NCI-H82 treated with DMSO at 0.1 percent for 48 hours (cell line): ENCODE results near the gene SLC44A1.

Source experiments
- DNase-seq: peaks from one replicate; lab custom pipeline; 2025; ENCODE audit not compliant: unreplicated experiment; lab: John Stamatoyannopoulos, UW

The SLC44A1 gene

GRCh38 chr9:105297442-105298075 lies 53.1 kb downstream of the SLC44A1 start:
- no peak for DNase-seq

GRCh38 chr9:105299190-105299854 lies 54.9 kb downstream of the SLC44A1 start:
- no peak for DNase-seq

GRCh38 chr9:105302728-105303127 lies 58.3 kb downstream of the SLC44A1 start:
- DNase-seq: no peak

GRCh38 chr9:105305856-105306255 lies 61.4 kb downstream of the SLC44A1 start:
- DNase-seq: no peak

DNA sequence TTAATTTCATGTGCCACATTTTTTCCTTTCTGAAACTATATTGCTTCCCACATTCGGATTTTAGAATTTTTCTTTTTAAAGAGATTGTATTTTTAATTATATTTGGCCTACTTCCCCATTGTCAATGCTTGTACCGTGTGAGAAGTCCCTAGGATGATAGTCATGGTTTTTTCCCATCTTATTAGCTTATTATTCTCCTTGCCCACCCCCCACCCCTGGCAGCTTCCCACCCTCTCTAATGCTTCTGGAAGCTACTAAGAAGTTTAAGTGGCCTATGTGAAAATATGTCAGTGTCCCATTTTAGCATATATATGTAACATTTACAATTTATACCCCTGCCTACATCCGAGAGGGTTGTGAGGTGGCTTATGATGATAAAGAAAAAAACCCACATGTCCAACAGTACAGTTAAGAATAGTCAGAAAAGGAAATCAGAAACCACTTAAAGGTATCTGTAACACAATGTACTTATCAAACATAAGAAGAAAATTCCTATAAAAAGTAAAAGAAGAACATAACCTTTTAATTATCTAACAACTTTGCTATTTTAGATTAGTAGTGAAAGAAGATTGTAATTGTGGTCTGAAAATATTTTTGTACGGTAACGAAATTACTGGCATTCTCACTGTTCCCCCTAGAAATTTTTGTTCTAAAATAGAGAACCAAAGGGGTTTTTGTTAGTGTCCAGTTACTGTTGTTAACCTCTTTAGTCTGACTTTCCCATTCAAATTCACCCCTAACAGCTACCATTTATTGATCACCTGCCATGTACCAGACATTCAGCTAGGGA lies 62.1 kb downstream of the SLC44A1 start:
- no peak for DNase-seq

GRCh38 chr9:105307591-105308130 lies 63.2 kb downstream of the SLC44A1 start:
- no peak for DNase-seq

- DNase-seq: no peak
Observed at GRCh38 chr9:105308461-105309341, 64.2 kb downstream of the SLC44A1 start.

DNA sequence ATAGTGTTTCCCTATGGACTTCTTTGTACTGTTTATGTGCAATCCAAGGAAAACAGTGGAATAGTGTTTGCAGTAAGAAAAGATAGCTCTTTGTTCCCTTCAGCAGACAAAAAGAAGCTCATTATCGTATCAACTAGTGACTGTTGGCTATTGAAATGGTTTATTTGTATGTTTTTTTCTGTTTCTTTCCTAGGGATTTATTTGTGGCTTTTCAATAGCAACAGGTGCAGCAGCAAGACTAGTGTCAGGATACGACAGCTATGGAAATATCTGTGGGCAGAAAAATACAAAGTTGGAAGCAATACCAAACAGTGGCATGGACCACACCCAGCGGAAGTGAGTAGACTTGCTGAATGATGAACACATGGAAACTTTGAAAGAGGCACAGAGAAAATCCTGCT lies 65.1 kb downstream of the SLC44A1 start:
- no peak for DNase-seq

GRCh38 chr9:105311306-105311705 lies 66.9 kb downstream of the SLC44A1 start:
- no peak for DNase-seq

GRCh38 chr9:105313238-105313637 lies 68.8 kb downstream of the SLC44A1 start:
- peak; percentile 57 for DNase-seq

DNA sequence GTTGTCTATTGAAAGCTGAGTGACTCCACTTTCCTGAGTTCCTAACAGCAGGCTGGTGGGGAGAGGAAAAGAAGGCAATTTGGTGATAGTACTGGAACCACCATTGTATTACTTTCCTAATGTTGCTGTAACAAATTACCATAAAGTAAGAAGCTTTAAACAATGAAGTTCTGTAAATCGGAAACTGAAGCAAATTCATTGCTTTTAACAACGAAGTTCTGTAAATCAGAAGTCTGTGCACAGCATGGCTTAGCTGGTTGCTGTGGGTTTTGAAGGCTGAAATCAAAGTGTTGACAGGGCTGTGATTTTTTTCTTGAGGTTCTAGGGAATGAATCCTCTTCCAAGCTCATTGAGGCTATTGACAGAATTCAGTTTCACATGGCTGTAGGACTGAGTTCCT lies 72.3 kb downstream of the SLC44A1 start:
- no peak for DNase-seq

DNA sequence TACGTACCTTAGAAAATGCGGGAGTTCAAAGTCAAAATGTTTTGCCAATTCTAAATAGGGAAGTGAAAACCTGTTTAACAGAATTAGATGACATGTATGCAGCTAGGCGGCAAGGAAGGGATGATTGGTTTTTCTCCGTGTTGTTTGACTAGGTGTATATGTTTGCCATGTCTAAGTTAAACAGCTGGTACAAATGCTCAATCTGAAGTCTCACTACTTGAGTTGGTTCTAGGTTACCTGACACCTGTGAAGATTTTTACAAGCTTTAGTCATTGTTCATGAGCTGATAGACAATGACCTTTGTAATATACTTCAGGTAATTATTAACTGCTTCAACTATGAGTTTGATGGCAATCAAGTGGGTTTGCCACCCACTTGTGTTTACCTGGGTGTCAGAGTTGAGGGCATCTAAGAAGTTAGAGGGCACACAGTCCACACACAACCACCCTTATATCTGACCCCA lies 74.3 kb downstream of the SLC44A1 start:
- DNase-seq: no peak

GRCh38 chr9:105319202-105319813 lies 74.9 kb downstream of the SLC44A1 start:
- no peak for DNase-seq

DNA sequence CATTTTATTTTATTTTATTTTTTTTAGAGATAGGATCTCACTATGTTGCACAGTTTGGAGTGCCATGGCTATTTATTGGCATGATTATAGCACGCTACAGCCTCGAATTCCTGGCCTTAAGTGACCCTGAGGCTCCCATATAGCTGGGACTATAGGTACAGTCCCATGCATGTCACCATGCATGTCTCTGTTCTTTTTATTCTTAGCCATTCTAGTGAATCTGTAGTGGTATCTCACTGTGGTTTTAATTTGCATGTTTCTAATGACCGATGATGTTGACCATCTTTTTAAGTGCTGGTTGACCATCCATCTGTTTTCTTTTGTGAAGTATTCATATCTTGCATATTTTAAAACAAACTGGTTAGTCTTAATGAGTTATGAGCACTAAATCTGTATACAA lies 76.1 kb downstream of the SLC44A1 start:
- no peak for DNase-seq

GRCh38 chr9:105328296-105328695 lies 83.8 kb downstream of the SLC44A1 start:
- DNase-seq: no peak

DNA sequence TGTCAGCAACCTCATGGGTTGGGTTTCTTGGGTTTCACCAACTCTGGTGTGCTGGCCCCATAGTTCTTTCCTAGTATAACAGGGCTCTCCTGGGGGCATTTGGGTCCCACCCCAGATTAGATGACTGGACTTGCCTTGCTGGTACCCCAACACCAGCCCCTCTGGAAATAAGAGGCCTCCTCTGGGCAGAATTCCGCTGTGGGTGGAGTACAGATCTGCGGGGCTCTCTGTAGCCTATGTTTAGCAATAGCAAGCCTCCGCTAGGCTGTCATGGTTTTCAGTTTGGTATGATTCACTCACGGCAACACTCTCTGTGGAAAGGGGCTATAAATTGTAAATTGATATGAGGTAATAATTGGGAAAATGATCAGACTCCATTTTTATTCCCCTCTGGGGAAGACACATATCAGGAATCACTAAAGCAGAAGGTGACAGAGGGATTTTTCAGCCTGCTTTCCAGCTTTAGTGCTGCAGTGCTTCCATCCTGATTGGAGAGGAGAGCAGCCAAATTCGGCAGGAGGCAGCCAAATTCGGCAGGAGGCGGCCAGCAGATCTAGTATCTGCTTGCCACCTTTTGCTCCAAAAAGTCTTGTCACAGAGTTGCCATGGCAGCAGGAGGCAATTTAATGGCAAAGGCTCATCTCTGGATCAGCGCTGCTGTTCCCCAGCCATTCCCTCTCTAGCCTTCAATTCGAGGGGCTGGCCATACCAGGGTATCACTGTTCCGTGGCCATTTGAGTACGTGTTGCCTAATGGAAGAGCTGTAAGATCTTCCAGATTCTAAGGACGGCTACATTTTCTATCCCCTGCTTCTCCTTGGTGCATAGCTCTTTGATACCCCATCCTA lies 84.6 kb downstream of the SLC44A1 start:
- DNase-seq: no peak

DNA sequence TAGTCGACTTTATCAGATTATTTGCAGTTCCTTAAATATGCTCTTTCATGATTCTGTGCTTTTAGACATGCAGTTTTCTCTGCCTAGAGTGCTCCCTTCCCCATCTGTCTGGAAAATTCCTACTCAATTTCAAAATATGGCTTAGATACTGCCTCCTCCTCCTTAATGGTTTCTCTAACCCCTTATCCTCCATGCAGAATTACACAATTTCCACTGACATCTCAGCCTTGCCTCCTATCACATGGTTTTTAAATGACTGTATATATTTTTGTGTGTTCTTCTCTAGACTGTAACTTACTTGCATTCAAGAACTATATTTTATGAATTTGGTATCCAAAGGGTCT lies 85.2 kb downstream of the SLC44A1 start:
- DNase-seq: no peak

DNA sequence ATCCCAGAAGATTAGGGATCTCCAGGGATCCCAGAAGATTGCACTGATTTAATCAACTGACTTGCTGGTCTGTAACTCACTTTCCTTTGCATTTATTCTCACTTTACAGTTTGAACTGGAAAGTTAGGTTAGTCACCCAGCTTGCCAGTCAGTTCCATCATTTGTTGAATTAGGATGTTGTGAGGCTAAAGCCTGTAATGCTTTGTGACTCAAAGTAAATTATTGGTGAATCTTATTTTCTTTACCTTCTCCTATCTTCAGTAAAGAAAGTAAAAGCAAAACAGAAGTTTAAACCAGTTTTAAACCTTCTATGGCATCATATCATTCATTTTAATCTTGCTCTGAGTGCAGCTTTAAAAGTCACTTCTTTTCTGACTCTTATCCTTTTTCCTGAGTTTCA lies 85.8 kb downstream of the SLC44A1 start:
- no peak for DNase-seq

GRCh38 chr9:105330755-105331154 lies 86.3 kb downstream of the SLC44A1 start:
- DNase-seq: no peak

GRCh38 chr9:105331160-105331559 lies 86.7 kb downstream of the SLC44A1 start:
- no peak for DNase-seq
